Activated naive CD8-positive, alpha-beta T cell (primary cell): ENCODE results near the gene NTM.

Experiments
- H3K27ac Mint-ChIP-seq: one replicate; pipeline ENCODE4 v1.8.0; 2021; ENCODE audit warnings: mixed read lengths
- H3K27me3 Mint-ChIP-seq: one replicate; pipeline ENCODE4 v1.8.0; 2021; ENCODE audit warnings: mixed read lengths
- H3K36me3 Mint-ChIP-seq: one replicate; pipeline ENCODE4 v1.8.0; 2021; ENCODE audit warnings: mixed read lengths
- H3K4me1 Mint-ChIP-seq: one replicate; pipeline ENCODE4 v1.8.0; 2021; ENCODE audit warnings: low read depth, mixed read lengths
- H3K4me3 Mint-ChIP-seq: one replicate; pipeline ENCODE4 v1.8.0; 2021; ENCODE audit warnings: mild to moderate bottlenecking, mixed read lengths
- H3K9me3 Mint-ChIP-seq: one replicate; pipeline ENCODE4 v1.8.0; 2021; ENCODE audit warnings: low read depth, mixed read lengths

NTM gene

DNA sequence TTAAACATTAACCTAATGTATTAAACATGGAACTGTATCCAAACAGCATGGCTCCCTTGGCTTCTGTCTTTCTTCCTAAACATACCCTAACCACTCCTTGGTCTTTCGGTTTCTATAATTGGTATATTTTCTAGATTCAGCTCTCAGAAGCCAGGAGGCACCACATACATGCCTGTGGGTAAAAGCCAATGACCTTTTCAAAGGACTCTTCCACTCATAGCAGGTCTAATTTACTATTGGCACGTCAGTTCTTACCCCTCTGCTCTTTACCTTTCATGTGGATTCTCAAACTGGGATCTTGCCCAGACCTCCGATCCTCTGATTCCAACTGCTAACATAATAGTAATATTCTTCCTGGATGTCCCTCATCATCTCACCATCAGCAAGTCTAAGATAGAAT lies 835.1 kb downstream of the NTM start:
- Mint-ChIP-seq H3K36me3 (no peaks in the 10 kb centered on the region), H3K27me3 (peaks cover 3% of the 10 kb centered on the region), H3K4me1 (no peaks in the 10 kb centered on the region), H3K4me3 (no peak overlapping the region), H3K9me3 (peaks cover 3% of the 10 kb centered on the region), H3K27ac (no peak overlapping the region)

DNA sequence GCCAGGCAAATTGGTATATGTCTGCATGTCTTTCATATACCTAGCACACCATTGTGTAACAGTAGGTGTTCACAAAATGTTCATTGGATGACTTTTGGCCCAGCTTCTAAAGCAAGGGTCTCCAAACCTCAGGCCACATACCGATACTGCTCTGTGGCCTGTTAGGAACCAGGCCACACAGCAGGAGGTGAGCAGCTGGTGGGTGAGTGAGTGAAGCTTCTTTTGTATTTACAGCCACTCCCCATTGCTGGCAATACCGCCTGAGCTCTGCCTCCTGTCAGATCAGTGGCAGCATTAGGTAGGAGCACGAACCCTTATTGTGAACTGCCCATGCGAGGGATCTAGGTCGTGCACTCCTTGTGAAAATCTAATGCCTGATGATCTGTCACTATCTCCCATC lies 836.6 kb downstream of the NTM start:
- Mint-ChIP-seq H3K4me1 (no peaks in the 10 kb centered on the region), H3K27me3 (no peaks in the 10 kb centered on the region), H3K36me3 (no peaks in the 10 kb centered on the region)

DNA sequence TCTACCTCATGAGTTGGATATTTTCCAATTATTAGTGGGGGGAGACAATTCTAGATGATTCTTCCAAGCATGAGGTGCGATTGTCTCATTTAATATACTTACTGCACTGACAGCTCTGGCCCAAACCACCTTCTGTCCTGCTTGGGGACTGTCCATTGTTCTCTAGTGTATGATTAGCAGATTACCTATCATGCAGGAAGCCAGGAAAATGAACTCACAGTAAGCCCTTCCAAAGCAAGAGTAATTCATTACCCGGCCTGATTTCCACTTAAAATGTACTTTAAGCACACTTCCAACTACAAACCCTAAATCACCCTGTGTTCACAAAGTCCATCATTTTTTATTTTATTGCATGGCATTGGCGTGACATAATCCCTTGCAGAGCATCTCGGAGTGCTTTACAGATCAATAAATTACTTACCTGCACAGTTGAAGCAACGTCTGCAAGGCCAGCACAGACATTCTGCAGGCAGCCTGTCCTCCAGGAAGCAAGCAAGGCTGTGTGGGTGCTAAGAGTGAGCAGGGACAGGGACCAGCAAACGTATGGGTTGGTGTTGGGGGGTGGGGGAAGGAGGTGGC lies 838.2 kb downstream of the NTM start:
- Mint-ChIP-seq H3K9me3 (peaks cover 3% of the 10 kb centered on the region), H3K4me1 (no peaks in the 10 kb centered on the region), H3K36me3 (no peaks in the 10 kb centered on the region)

More for the DNA sequence above, 836.6 kb downstream of the NTM start:
- H3K4me3 Mint-ChIP-seq, result no peak overlapping the region
- peaks cover 3% of the 10 kb centered on the region for H3K9me3 Mint-ChIP-seq
- H3K27ac Mint-ChIP-seq, result no peak overlapping the region

DNA sequence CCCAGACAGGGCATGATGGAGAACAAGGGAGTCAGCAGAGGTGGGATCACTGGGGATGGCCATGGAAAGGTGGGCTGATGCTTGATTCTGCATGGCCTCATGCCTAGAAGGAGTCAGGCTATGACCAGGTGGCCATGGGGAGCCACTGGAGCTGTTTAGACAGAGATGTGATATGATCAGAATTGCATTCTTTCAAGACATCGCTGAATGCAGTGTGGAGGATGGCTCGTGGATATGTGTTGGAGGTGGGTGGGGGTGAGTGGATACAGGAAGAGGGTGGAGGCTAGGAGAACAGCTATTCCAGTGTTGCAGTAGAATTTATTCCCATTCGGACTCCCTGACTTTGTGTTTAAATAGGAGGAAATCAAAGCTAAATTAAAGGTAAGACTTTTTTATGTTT lies 841.1 kb downstream of the NTM start:
- no peak overlapping the region for H3K27ac Mint-ChIP-seq
- no peak overlapping the region for H3K4me3 Mint-ChIP-seq
- no peaks in the 10 kb centered on the region for H3K4me1 Mint-ChIP-seq
- no peaks in the 10 kb centered on the region for H3K36me3 Mint-ChIP-seq
- no peaks in the 10 kb centered on the region for H3K27me3 Mint-ChIP-seq
- H3K9me3 Mint-ChIP-seq, result peaks cover 11% of the 10 kb centered on the region

More for the DNA sequence above, 838.2 kb downstream of the NTM start:
- no peak overlapping the region for H3K27ac Mint-ChIP-seq
- no peaks in the 10 kb centered on the region for H3K27me3 Mint-ChIP-seq
- no peak overlapping the region for H3K4me3 Mint-ChIP-seq

DNA sequence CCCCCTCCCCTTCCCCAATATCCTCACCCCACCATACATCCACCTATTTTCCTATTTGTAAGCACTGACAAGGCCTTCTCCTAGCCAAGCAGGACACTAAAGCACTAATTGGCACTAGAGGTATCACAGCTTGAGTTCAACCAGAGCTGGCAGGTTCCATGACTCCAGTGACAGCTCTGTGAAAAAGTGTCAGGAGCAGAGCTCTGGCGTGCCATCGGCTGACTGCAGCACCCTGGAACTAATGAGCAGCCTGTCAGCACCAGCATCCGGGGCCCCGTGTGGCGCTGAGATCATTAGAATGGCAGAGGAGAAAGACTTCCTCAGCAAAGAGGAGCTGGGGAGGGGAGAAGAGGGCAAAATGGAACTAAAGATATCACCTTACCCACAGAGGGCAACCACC lies 847.4 kb downstream of the NTM start:
- Mint-ChIP-seq H3K9me3 (peaks cover 8% of the 10 kb centered on the region), H3K36me3 (no peaks in the 10 kb centered on the region), H3K4me1 (no peaks in the 10 kb centered on the region), H3K4me3 (no peak overlapping the region), H3K27me3 (no peaks in the 10 kb centered on the region), H3K27ac (no peak overlapping the region)

DNA sequence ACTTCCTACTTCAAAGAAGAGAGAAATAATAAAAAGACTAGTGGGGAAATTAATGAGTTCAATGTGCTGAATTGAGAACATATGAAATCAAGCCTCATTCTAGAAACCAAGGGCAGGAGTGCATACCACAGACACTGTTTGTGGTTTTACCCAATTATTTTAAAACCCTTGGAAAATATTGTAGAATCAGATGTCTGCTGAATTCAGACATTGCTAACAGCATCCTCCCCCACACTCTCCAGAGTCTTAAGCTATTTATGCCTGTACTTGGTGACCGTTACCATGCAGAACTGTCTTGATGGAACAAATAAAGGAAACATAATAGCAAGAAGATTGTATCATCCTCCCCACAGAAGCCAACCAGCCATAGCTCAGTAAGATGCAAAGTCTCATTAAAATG lies 850.1 kb downstream of the NTM start:
- no peaks in the 10 kb centered on the region for H3K36me3 Mint-ChIP-seq
- H3K9me3 Mint-ChIP-seq, result peaks cover 4% of the 10 kb centered on the region
- H3K27me3 Mint-ChIP-seq, result no peaks in the 10 kb centered on the region
- H3K27ac Mint-ChIP-seq, result no peak overlapping the region
- H3K4me3 Mint-ChIP-seq, result no peak overlapping the region
- H3K4me1 Mint-ChIP-seq, result no peaks in the 10 kb centered on the region

DNA sequence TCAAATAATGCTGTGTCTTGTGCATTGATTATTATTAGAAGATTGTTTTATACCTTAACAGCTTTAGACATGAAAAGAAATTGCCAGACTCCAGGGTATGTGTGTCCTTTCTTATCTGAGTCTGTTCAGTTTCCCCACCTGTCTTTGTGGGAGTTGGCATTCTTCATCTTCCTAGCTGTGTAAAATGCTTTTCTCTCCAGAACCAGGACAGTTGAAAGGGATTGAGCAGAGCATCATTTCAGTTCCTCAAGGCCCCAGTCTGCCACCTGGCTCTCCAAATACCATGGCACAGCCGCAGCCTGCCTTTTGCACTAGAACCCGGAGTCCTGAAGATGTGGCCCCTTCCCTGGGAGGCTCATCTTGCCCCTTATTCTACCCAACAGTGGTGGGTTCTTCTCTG lies 851.9 kb downstream of the NTM start:
- H3K9me3 Mint-ChIP-seq, result peaks cover 4% of the 10 kb centered on the region
- H3K27ac Mint-ChIP-seq, result no peak overlapping the region
- H3K27me3 Mint-ChIP-seq, result no peaks in the 10 kb centered on the region
- H3K36me3 Mint-ChIP-seq, result no peaks in the 10 kb centered on the region
- H3K4me3 Mint-ChIP-seq, result no peak overlapping the region
- no peaks in the 10 kb centered on the region for H3K4me1 Mint-ChIP-seq

DNA sequence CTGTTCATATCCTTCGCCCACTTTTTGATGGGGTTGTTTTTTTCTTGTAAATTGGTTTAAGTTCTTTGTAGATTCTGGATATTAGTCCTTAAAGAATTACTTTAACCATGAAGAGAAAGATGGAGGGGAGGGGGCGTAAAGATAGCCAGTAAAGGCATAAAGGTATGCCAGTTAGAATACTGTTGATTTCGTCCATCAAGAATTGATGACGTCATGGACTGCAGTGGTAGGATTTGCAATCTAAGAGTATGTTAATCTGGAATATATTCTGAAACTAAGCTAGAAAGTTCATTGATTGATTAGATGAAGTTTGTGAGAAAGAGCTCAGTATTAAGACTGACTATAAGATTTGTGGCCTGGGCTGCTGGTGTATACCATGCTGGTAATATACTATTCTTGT lies 856.1 kb downstream of the NTM start:
- Mint-ChIP-seq H3K9me3 (peaks cover 4% of the 10 kb centered on the region), H3K4me1 (no peaks in the 10 kb centered on the region), H3K4me3 (no peak overlapping the region), H3K36me3 (no peaks in the 10 kb centered on the region), H3K27ac (no peak overlapping the region), H3K27me3 (no peaks in the 10 kb centered on the region)

DNA sequence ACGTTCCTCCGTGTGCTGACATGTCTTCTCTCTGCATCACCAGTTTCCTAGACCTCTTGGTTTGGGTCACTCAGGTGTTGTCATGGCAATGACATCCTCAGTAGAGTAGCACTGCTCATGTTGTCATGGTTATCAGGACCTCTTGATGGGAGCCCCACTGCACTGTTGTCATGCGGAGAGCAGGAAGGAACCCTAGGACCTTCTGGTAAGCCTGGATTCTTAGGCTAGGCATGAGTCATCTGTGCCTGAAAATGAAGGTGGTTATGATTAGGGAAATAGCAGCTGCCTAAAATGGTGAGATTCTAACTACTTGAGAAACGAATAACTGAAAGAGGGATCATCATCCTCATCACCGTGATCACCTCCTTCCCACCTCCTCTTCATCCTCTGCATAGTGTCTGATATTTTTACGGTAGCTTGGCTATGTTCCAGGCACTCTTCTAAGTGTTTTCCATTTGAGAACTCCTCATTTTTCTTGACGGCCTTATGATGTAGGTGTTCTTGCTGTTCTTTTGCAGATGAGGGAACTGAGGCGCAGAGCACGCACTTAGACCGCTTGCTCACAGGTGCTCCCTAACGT lies 858.4 kb downstream of the NTM start:
- no peak overlapping the region for H3K4me3 Mint-ChIP-seq
- no peaks in the 10 kb centered on the region for H3K36me3 Mint-ChIP-seq
- peaks cover 4% of the 10 kb centered on the region for H3K9me3 Mint-ChIP-seq
- H3K4me1 Mint-ChIP-seq, result no peaks in the 10 kb centered on the region
- no peak overlapping the region for H3K27ac Mint-ChIP-seq
- no peaks in the 10 kb centered on the region for H3K27me3 Mint-ChIP-seq

DNA sequence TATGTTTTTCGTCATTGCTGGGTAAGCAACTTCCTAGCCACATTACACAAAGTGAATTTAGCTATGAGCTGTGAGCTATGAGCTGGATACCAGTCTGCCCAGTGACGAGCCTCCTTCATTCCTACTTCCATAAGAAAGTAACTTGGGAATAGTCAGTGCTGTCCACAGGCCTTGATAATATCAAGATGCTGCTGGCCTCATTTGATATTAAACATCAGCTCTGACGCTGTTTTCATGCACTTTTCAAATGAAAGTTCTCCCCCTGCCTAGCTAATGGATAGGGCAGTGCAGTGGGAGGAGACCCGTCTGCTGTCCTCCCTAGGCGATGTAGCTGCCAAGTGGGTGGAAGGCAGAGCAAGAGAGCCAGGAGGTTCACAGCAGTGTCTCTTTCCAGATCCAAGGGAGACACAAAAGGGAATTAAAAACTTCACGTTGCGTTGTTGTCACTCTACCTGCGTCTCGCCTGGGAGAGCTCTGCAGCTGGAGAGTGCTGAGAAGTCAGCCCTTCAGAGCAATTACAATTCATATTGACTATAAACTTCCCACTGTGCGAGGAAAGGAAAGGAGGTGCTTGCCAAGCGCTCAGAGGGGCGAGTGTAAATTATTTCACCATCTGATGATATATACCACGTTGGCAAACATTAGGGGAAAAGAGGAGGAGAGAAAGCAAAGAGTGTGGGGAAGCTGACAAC lies 861.4 kb downstream of the NTM start:
- no peaks in the 10 kb centered on the region for H3K36me3 Mint-ChIP-seq
- H3K27me3 Mint-ChIP-seq, result no peaks in the 10 kb centered on the region
- no peaks in the 10 kb centered on the region for H3K4me1 Mint-ChIP-seq
- H3K27ac Mint-ChIP-seq, result no peak overlapping the region
- H3K9me3 Mint-ChIP-seq, result peaks cover 4% of the 10 kb centered on the region
- no peak overlapping the region for H3K4me3 Mint-ChIP-seq

DNA sequence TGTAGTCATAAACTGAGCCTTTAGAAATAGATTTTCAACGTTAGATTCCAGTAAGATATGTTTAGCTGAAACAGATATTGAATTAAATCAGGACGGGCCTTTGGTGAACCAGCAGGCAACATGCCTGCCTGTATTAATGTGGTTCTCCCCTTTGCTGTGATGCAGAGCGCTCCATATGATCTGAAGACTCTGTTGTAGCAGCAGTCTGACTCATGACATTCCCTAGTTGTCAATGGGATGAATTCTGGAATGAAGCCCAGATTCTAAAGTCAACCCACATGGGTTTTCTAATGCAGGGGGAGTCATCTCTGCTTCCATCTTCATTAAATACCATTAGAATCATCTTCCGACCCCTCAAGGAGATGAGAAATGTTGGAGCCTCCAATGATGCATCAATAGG lies 864.5 kb downstream of the NTM start:
- Mint-ChIP-seq H3K9me3 (no peaks in the 10 kb centered on the region), H3K36me3 (no peaks in the 10 kb centered on the region), H3K27ac (no peak overlapping the region), H3K4me1 (no peaks in the 10 kb centered on the region), H3K4me3 (no peak overlapping the region), H3K27me3 (no peaks in the 10 kb centered on the region)

DNA sequence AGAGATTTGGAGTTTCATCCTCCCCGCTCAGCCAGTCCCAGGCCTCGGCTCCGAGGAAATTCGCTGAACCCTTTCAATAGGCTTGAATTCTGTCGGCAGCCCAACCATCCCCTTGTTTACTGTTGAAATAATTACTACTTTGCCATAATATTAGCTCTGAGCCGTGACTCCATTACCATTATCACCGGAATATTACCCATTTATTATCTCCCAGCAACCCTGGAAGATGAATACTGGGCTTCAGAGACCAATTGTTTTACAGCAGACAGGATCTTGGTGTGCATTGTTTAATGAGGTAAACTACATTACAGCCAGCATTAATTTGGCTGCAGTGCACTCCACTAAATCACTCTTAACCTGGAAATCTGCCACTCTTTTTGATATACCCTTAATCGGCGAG lies 867.4 kb downstream of the NTM start:
- Mint-ChIP-seq H3K27me3 (no peaks in the 10 kb centered on the region), H3K4me1 (no peaks in the 10 kb centered on the region), H3K9me3 (no peaks in the 10 kb centered on the region), H3K4me3 (no peak overlapping the region), H3K27ac (no peak overlapping the region), H3K36me3 (no peaks in the 10 kb centered on the region)

DNA sequence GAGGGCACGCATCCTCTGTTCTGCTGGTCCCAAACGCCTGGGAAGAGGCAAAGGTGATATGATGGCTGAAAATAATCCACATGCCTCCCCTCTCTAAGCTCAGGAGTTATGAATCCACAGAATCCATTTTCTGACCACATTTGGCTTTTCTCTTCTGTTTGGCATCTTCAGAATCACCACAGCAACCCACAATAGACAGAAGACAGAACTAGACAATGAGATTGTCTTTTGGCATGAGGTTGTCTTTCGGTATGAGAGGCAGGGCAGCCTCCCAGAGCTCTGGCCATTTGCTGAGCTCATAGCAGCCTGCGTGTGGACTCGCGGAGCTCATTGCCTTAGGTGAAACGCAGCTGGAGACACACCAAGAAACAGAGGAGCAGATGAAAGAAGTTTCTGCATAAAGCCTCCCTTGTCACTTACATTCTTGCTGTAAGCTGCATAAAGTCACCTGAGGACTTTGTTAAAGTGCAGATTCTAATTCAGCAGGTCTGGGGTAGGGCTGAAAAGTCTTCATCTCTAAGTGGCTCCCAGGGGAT lies 868.0 kb downstream of the NTM start:
- H3K9me3 Mint-ChIP-seq, result no peaks in the 10 kb centered on the region
- H3K36me3 Mint-ChIP-seq, result no peaks in the 10 kb centered on the region
- H3K4me1 Mint-ChIP-seq, result no peaks in the 10 kb centered on the region
- no peak overlapping the region for H3K4me3 Mint-ChIP-seq
- no peaks in the 10 kb centered on the region for H3K27me3 Mint-ChIP-seq
- no peak overlapping the region for H3K27ac Mint-ChIP-seq

DNA sequence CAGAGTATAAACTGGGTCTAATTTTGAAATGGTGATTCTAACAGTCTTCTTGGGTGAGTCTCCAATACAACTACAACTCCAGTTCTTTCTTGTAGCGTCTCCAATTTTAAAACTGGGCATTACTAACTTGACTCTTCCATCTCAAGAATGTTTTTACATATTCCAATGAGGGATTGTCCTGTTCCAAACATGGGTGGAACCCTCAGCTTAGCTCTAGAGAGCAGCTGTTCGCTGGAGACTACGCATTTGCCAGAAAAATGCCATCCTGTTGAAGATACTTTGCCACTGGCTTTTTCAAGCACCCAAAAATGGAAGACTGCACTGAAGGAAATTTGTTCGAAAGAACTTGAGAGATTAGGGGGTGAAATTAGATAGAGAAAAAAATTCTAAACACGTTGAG lies 870.0 kb downstream of the NTM start:
- no peak overlapping the region for H3K27ac Mint-ChIP-seq
- no peaks in the 10 kb centered on the region for H3K9me3 Mint-ChIP-seq
- H3K27me3 Mint-ChIP-seq, result no peaks in the 10 kb centered on the region
- H3K4me3 Mint-ChIP-seq, result no peak overlapping the region
- H3K36me3 Mint-ChIP-seq, result no peaks in the 10 kb centered on the region
- no peaks in the 10 kb centered on the region for H3K4me1 Mint-ChIP-seq

DNA sequence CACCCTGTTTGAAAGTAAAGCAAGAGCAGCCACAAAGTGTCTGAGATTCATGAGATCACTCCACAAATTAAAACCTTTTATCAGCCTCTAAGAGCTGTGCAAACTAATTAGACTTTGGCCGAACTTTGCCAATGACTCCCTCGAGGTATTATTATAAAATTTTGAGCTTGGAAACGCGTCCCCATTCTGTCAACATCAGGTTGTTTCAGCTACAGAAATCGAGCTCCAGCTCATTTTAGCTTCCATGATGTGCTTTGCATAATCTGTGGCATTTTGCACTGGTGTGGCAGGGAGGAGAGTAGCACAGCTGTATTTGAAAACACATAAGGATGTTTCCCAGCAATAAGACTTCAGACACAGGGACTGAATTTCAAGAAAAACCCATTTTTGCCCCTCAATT lies 872.2 kb downstream of the NTM start:
- Mint-ChIP-seq H3K27ac (no peak overlapping the region), H3K4me1 (no peaks in the 10 kb centered on the region), H3K36me3 (no peaks in the 10 kb centered on the region), H3K4me3 (no peak overlapping the region), H3K27me3 (no peaks in the 10 kb centered on the region), H3K9me3 (no peaks in the 10 kb centered on the region)

DNA sequence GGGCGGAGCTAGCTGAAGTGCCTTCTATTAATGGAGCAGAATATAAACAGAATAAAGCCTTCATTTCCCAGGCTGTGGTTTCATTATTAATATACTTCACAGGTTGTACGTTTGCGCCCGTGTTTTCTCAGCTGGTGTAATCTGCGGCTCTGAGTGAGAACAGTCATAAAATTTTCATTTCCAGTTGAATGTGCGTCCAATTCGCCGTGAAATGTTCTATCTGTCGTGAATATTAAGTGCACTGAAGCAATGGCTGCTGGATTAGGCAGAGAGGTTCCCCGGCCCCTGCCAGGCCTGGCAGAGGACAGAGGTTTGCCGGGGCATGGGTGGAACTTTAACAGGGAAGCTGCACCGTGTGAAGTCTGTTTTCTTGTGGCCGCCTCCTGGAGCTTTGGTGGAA lies 874.4 kb downstream of the NTM start:
- no peaks in the 10 kb centered on the region for H3K36me3 Mint-ChIP-seq
- H3K9me3 Mint-ChIP-seq, result no peaks in the 10 kb centered on the region
- H3K27me3 Mint-ChIP-seq, result no peaks in the 10 kb centered on the region
- H3K27ac Mint-ChIP-seq, result no peak overlapping the region
- H3K4me3 Mint-ChIP-seq, result no peak overlapping the region
- H3K4me1 Mint-ChIP-seq, result no peaks in the 10 kb centered on the region
